OCI-LY7 (cell line): Measurements from ENCODE around the gene SAPCD2. TPM values are rescaled to one million over a fixed set of nuclear protein-coding genes. Genes with fewer than 3 reads are reported as not detected.

Source experiments
- BruUV-seq: library from RNA; stranded (reverse); fragments of 400-500 nt; replicated peaks from 2 replicates; lab custom pipeline; 2021; lab: Mats Ljungman, UMichigan
- CTCF ChIA-PET: fragments of 300-600 bp; sonication (Branson Sonifier 250); formaldehyde crosslinking; loops from one replicate; lab custom pipeline; 2022; ENCODE audit warnings: antibody characterized with exemption; ENCODE audit not compliant: unreplicated experiment; lab: Charles Lee
- POLR2A ChIA-PET: fragments of 300-600 bp; sonication (Branson Sonifier 250); formaldehyde crosslinking; loops from one replicate; lab custom pipeline; 2022; ENCODE audit warnings: antibody characterized with exemption; lab: Charles Lee
- DNase-seq: peaks from one replicate; pipeline ENCODE4 v3.0.0-alpha.2; 2015; ENCODE audit warnings: low spot score
- H2AFZ ChIP-seq: fragments of 200-600 bp; sonication (generic), shearing (Covaris generic); 2 replicates; pipeline ENCODE4 v1.6.1; 2014; ENCODE audit warnings: mild to moderate bottlenecking, antibody characterized with exemption, low read length, moderate library complexity
- H3K27ac ChIP-seq: fragments of 200-600 bp; sonication (generic); 2 replicates; pipeline ENCODE4 v1.5.1; 2014; ENCODE audit warnings: mixed run types, low read depth, mild to moderate bottlenecking, moderate library complexity, low read length, inconsistent platforms; ENCODE audit not compliant: poor library complexity, severe bottlenecking
- H3K36me3 ChIP-seq: fragments of 200-600 bp; sonication (generic); 2 replicates; pipeline ENCODE4 v1.6.1; 2014; ENCODE audit warnings: mild to moderate bottlenecking, antibody characterized with exemption, low read length, moderate library complexity, mixed read lengths; ENCODE audit not compliant: insufficient read depth
- H3K4me1 ChIP-seq: fragments of 200-600 bp; sonication (generic); 2 replicates; pipeline ENCODE4 v1.5.1; 2014; ENCODE audit warnings: mild to moderate bottlenecking, low read length; ENCODE audit not compliant: insufficient read depth, poor library complexity, severe bottlenecking
- H3K4me2 ChIP-seq: fragments of 200-600 bp; sonication (generic); 2 replicates; pipeline ENCODE4 v1.6.1; 2014; ENCODE audit warnings: mild to moderate bottlenecking, low read length
- H3K4me3 ChIP-seq: fragments of 200-600 bp; sonication (generic); 2 replicates; pipeline ENCODE4 v1.5.1; 2014; ENCODE audit warnings: mild to moderate bottlenecking, low read depth, low read length; ENCODE audit not compliant: poor library complexity, severe bottlenecking
- H3K79me2 ChIP-seq: fragments of 200-600 bp; sonication (generic); 2 replicates; pipeline ENCODE4 v1.6.1; 2016; ENCODE audit warnings: low read depth, mild to moderate bottlenecking, low read length, moderate library complexity, mixed read lengths; ENCODE audit not compliant: insufficient read depth
- H3K9me2 ChIP-seq: fragments of 200-600 bp; sonication (generic); 2 replicates; pipeline ENCODE4 v1.6.1; 2016; ENCODE audit warnings: mild to moderate bottlenecking, low read length, mixed read lengths; ENCODE audit not compliant: insufficient read depth
- H3K9me3 ChIP-seq: fragments of 200-600 bp; sonication (generic); 2 replicates; pipeline ENCODE4 v1.6.1; 2014; ENCODE audit warnings: mild to moderate bottlenecking, mixed run types, low read length, mixed read lengths
- H4K20me1 ChIP-seq: fragments of 200-600 bp; sonication (generic); 2 replicates; pipeline ENCODE4 v1.6.1; 2014; ENCODE audit warnings: mild to moderate bottlenecking, antibody characterized with exemption, low read length, moderate library complexity, mixed read lengths; ENCODE audit not compliant: insufficient read depth
- CTCF ChIP-seq: fragments of 200-600 bp; sonication (generic); conservative IDR thresholded peaks from 2 replicates; pipeline ENCODE4 v1.5.1; 2014; ENCODE audit warnings: mild to moderate bottlenecking, antibody characterized with exemption, low read length, moderate library complexity, mixed read lengths
- EZH2phosphoT487 ChIP-seq: fragments of 200-600 bp; sonication (generic); IDR thresholded peaks from 2 replicates; pipeline ENCODE4 v1.6.1; 2018; ENCODE audit warnings: low read depth, borderline replicate concordance, mild to moderate bottlenecking, mixed run types, antibody characterized with exemption, low read length, moderate library complexity, mixed read lengths
- intact Hi-C: fragments of 100-400 bp; cut with micrococcal nuclease; formaldehyde crosslinking; loops from one replicate; pipeline ENCODE4 v1.10.0; 2022; ENCODE audit not compliant: unreplicated experiment
- total RNA-seq, 2 experiments: library from RNA; depleted of rRNA in 1 of 2; stranded (reverse); fragments of >200 nt in 1 of 2; shearing (Covaris generic) in 1 of 2; gene quantifications; 2 replicates each; pipeline ENCODE4 v1.2.3, GENCODE V29; 2014 to 2022

SAPCD2 gene
- total RNA-seq, 2 experiments from 2014 or later = 57.2 to 74.0 TPM

- CTCF ChIA-PET = no interaction called here
- intact Hi-C loops = loop anchor here (5.0 kb wide), 2 partner anchors 36 to 71 kb away; partner anchors contain the start of genes ANAPC2 and SSNA1
- no peaks in the 10 kb centered on the region for H3K9me3 ChIP-seq
- no peak overlapping the region for H3K4me2 ChIP-seq
- no peak overlapping the region for H2AFZ ChIP-seq
- H4K20me1 ChIP-seq = no peaks in the 10 kb centered on the region
- POLR2A ChIA-PET = no interaction called here
- BruUV-seq = no TSS peak
- peaks cover 48% of the 10 kb centered on the region for H3K4me1 ChIP-seq
- TF ChIP-seq EZH2phosphoT487 (no peak), CTCF (no peak)
- no peaks in the 10 kb centered on the region for H3K79me2 ChIP-seq
- H3K4me3 ChIP-seq = no peak overlapping the region
- H3K9me2 ChIP-seq = no peaks in the 10 kb centered on the region
- DNase-seq = no peak
- H3K27ac ChIP-seq = no peak overlapping the region
- H3K36me3 ChIP-seq = peaks cover 13% of the 10 kb centered on the region; the same call in 1 of the 2 replicates
Observed at GRCh38 chr9:137116728-137117127, 46.4 kb upstream of the SAPCD2 start.

- intact Hi-C loops = loop anchor here (5.0 kb wide), 2 partner anchors 36 to 71 kb away; partner anchors contain the start of genes ANAPC2 and SSNA1
- no peak for TF ChIP-seq EZH2phosphoT487
- TF ChIP-seq CTCF = 0 out of 2 replicates have a peak, but pooled peaks have one; percentile 9
- ChIA-PET CTCF (no interaction called here), POLR2A (interaction anchor here (1.2 kb wide), 1 partner anchor 46 kb away, joined by 4 read pairs; the partner anchor contains the start of gene SAPCD2)
- no peaks in the 10 kb centered on the region for H4K20me1 ChIP-seq
- no TSS peak for BruUV-seq
- H3K4me3 ChIP-seq = no peak overlapping the region
- no peaks in the 10 kb centered on the region for H3K9me2 ChIP-seq
- DNase-seq = no peak
- H3K79me2 ChIP-seq = no peaks in the 10 kb centered on the region
- H3K27ac ChIP-seq = no peak overlapping the region
- H2AFZ ChIP-seq = no peak overlapping the region
- peaks cover 47% of the 10 kb centered on the region for H3K4me1 ChIP-seq
- H3K36me3 ChIP-seq = peaks cover 17% of the 10 kb centered on the region; the same call in 1 of the 2 replicates
- H3K4me2 ChIP-seq = no peak overlapping the region
- H3K9me3 ChIP-seq = no peaks in the 10 kb centered on the region
Observed at GRCh38 chr9:137116027-137116507, 45.7 kb upstream of the SAPCD2 start.
